CD4-positive, alpha-beta T cell treated with Interleukin-1 beta for 1 hour (primary cell): ENCODE results near the gene PLA2G4F.
A peak's percentile ranks its signal among the peaks of the same experiment; 100 is the strongest.

Source experiments
- DNase-seq, 2 donors: peaks; one replicate each; pipeline ENCODE4 v3.0.0-alpha.2; 2020 to 2022

PLA2G4F gene

DNA sequence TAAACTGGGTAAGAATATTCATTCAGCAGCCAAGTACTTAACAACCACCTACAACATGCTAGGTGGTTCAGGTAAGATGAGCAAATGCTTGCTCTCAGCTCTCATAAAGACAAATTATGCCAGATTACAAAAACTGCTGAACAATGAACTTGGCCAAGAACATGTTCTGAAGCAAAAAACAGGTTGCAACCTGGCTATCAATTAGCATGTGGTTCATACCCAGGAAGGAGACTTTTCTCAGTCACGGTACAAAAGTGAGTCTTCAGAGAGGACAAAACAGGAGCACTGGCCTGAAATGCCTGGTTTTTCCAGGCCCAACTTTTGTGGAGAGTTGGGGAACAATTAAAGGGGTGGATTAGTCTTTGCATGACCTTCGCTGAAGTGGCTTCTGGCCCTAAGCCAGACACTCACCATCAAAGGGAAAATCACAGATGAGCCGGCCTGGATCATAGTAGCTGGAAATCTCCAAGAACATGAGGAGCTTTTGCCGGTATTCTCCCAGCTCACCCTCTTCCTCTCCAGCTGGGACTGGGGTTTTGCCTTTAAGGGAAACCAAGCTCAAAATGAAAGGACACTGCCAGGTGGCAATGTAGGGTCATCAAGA is 7.6 kb upstream of the PLA2G4F start:
- DNase-seq: no peak

DNA sequence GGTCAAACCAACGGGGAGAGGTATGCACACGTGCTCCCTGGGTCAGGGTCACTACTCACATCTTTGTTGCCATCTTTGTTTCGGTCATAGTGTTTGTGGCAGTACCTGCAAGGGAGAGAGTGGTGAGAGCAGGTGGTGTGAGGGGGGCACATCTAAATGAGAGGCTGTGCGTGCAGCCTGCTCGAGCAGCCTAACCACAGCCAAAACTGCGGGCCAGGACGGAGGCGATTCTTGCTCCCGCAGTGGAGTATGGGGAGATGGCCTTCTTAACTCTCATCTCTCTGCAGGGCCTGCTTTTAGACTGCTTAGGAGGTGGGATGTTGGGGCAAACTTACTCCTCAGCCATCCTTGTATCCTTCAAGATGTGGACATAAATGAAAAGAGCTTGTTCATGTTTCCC is 6.9 kb upstream of the PLA2G4F start:
- DNase-seq: no peak

DNA sequence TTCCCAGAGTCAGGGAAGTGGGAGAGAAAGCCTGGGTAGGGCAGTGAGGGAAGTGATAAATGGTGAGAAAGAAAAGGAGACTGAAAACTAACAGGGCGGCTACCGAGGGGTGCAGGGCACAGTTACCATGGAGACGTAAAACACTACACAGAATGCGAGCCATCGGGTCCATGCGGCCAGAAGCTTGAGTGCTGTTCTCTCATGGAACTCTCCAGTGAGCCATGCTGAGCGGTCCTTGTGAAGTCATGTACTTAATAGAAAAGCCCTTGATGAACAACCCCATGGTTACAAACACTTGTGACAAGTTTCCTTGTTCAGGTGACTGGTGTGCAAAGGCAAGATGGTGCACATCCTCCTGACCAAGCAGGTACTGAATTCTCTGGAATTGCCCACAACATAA is 3.7 kb upstream of the PLA2G4F start:
- no peak for DNase-seq

DNA sequence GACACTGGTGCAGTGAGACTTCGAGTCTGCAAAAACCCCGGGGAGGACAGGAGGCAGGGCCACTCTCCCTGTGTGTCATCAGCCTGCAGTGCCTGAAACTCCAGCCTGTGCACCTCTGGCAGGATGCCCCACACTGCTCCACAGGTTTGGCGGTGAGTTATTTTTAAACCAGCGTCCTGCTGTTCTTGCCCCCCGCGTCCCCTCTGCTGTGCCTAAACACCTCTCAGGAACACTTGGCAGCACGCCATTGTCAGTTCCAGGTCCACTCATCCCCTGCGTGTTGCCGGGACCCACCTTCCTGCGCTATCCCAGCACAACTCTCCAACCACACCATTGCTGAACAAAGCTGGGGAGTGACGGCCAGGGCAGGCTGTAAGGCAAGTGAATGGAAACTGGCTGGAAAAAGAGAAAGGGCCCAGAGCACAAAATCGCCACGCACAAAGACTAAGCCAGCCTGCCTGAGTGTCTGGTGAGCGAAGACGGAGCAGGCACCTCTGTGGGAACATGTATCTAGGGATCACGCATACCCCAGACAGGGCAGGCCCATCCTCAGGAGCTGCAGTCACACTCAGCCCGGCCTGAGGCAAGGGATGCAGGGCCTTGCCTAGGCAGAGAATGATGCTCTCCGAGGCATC is 3.1 kb upstream of the PLA2G4F start:
- DNase-seq: no peak

DNA sequence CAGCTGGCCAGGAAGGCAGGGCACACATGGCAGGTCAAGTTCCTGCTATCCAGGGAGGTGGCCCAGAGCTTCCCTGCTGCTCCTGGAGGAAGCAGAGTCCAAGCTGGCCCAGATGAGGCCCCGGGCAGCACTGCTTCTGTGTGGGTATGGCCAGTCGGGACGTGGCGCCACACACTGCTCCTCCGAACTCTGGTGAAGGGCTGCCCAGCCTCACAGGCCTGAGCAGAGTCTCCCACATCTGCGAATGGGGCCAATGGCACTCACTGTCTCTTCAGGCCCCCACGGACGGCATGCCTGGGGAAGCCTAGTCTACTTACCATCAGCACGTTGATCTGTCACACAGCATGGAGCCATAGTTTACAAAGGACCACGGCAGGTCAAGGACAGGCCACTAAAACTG is 2.5 kb upstream of the PLA2G4F start:
- no peak for DNase-seq

DNA sequence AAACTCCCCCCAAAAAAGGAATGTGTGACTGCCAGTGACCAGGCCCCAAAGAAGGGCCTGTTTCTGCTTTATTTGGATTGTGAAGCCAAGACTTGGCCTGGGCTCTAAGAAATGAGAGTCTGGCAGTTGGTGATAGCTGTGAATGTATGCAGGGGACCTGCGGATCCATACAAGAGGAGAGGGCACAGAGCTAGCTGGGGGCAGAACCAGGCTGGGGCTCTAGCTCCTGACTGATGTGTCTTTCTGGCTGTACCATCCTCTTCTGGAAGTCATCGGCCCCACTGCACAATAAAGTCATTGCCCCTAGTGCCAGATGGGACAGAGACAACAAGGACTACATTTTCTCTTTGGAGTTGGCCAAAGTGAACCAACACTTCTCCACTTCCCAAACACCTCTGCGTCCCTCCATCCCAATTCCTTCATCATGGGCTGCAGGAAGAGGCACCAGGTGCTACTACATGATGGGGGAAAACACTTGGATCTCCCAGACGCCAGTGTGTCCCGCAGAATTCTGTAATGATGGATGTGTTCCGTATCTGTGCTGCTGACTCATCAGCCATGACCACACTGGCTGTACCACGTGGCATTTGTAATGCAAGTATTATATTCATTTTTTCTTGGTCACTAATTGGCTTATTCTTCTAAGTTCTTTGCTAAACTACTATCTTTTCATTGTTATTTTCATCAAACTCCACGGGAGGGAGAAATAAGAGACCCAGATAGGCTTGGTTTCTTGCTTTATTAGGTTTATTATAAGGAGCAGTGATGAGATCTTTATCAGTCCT is 1.7 kb upstream of the PLA2G4F start:
- DNase-seq: peak in 1 of 2 donors; percentile 18

DNA sequence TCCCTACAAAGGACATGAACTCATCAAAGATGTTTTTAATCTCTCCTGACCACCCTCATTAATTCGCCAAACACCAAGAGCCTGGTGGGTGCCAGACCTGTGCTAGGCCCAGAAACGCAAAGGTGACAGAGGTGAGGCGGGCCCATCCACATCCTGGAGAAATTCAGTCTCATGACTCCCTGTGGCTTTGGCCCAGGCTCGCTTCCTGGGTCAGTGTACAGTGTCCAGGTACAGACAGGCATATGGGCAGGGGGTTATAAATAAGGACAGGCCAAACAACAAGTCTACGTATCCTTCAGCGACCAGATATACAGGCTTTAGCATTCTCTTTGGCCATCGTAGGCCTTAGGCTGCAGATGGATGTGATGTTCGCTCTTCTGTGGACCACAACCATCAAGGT is 945 bp upstream of the PLA2G4F start:
- DNase-seq: no peak

DNA sequence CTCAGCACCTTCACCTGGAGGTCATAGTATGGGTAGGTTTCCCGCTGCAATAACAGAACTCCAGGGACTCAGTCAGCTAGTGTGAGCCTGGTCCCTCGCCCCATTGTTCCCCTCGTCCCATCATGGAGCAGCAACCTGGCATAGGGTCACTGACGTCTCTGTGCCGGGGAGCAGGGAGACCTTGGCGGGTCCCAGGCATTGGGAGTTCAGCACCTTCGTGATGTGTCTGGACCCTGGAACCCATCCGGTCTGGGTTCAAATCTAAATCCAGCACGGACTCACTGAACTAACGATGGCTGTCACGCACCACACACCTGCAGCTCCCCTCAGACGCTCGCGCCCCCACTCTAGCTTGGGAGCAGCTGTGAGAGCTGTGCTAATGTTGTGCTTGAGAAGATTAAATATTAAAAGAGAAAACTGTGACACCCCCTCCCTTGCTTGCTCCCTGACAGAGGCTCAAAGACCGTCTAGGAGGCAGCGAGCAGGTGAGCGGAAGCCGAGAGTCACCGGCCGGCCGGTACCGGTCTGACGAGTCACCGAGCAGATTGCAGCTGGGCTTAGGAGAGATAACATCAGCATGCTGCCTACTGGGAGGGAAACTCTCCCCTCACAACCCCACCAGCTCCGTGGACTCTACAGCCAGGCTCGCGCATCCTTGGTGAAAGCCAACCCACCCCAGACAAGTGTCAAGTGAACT is 742 bp downstream of the PLA2G4F start:
- no peak for DNase-seq

DNA sequence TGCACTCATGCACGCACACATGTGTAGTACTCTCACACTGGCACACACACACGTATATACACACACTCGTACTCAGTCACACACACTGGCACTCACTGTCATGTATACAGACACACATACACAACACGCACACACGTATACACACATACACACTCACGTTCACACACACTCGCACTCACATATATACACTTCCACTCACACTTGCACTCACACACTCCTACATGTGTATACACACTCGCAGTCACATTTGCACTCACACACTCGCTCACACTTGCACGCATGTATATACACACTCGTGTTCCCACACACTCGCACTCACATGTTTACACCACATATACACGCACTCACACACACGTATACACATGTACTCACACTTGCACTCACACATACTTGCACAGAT is 1.5 kb downstream of the PLA2G4F start:
- no peak for DNase-seq

DNA sequence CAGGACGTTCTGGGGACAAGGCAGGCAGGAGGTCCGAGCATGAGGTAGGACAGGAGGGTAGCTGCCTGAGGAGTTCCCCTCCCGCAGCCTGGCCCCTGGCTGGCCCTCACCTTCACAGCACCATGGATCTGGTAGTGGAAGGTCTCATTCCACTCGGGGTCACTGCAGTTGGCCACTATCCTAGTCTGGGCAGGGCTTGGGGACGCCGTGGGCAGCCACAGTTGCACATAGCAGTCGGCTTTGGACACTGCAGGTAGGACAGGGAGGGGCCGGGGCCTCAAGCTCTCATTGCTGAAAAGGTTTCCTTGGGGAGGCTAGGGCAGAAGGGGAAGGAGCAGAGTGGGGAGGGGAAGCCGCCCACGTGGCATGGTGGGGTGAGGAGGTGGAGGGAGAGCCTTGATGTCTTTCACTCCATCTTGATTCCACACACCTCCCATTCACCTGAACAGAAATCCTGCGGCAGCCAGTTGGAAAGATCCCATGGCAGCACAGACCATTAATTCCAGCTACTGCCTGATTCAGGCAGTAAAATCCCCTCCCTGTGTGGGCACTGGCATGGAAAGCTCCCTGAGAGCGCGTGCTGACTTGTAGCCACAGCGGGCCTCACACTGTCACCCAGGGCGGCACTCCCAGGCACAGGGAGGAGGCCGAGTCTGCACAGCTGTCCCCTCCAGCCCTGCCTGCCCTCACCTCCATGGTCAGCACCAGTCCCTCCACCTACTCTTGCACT is 2.1 kb downstream of the PLA2G4F start:
- DNase-seq: no peak

DNA sequence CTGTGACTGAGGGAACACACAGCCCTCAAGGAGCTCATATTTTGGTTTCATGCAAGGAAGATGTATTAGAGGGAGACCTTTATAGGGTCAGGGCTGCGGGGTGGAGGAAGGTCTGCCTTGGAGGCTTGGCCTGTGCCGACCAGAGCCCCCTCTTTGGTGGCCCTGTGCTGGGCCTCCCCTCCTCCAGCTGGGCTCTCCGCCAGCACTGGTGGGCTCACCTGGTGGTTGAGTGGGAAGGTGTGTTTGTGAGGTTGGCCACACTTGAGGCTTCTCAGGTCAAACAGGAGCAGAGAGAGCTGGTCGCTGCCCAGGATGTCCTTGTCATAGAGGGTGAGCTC is 2.6 kb downstream of the PLA2G4F start:
- no peak for DNase-seq

DNA sequence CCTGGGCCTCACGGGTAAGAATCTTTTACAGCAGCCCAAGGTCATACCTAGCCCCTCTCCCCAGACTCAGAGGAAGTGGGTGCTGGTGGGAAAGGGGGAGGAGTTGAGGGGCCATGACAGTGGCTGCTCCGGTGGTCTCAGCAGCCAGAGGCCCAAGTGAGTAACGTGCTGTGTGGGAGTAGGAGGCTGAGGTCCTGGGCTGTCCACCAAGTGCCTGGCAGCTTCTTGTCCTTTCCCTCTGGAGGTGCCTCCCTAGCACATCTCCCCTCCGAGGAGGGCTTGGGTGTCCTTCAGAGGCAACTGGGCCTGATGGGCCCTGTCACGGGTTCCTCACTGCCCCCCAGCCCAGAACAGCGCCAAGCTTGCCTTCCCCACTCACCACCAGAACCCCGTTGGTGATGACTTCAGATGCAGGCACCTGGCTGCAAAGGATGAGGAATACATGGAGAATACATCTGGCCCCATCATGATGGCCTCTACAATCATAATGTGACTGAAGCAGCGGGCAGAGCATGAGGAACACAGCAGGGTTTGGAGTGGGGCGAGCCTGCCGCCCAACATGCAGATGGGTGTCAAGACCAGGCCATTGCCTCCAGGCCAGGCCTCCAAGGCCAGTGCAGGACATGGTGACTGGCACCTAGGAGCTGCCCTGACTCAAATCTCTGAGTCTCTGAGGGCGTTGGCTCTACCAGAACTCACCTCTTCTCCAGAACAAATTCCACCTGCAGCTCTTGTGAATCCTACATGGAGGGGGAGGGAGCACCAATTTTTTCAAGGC is 3.3 kb downstream of the PLA2G4F start:
- DNase-seq: no peak

DNA sequence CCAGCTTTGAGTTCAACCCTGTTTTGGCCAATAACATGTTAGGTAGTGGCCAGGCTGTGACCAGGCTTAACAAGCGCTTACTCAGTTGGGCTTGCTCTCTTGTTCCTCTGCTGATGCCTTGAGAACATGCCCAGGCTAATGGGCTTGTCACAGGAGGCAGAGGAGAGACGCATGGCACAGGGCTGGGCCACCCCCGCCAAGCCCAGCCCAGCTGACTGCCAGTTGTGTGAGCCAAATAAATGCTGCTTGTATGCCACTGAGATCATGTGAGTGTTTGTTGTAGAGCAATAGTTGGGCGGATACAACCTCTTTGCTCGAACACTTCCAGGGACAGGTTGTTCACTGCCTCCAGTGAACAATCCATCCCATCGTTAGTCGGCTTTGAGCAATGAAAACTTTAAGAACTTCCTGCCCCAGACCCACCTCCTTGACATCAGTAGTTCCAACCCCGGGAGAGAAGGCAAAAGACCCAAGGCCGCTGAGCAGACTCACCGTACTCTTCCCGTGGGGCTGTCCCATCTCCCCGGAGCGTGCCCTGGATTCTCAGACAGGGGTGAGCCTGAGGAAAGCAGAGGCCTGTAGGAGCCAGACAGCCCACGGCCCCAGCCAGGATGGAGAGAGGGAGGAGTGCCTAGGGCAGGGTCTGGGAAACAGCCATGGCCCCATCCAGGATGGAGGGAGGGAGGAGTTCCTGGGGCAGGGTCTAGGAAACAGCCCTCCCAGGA is 4.1 kb downstream of the PLA2G4F start:
- DNase-seq: peak in 1 of 2 donors; percentile 13

DNA sequence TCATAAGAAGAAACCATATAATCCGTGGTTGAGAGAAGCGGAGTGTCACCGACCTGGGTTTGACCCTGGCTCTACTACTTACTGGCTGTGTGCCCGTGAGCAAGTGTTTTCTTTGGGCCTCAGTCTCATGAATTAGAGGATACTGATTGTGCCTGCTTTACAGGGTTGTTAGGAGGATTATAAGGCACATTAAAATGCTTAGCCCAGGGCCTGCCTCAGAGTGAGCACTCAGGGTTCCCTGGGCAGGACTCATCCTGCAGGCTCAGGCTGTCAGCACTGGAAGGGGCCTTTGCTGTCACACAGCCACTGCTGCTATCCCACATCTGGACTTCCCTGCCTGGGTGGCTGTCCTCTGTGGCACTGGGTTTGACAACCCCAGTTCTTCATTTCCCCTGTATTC is 4.7 kb downstream of the PLA2G4F start:
- no peak for DNase-seq

DNA sequence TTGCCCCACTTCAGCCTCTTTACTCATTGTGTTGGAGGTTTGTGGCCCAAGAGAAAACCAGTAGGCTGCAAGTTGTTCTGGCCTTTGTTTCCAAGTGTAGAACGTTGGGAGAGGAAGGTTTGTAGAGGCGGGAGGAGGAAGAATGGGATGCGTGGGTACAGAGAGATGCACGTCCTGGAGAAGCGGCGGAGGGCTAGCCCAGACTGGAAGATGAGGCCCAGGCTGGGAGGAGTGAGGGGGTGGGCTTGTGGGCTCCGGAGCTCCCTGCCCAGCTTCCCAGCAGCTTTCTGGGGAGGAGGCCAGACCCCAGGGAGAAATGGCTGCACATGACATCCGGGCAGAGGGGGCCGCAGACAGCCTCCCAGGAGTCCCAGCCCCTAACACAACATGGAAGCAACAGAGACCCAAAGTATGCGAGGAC is 5.3 kb downstream of the PLA2G4F start:
- no peak for DNase-seq

DNA sequence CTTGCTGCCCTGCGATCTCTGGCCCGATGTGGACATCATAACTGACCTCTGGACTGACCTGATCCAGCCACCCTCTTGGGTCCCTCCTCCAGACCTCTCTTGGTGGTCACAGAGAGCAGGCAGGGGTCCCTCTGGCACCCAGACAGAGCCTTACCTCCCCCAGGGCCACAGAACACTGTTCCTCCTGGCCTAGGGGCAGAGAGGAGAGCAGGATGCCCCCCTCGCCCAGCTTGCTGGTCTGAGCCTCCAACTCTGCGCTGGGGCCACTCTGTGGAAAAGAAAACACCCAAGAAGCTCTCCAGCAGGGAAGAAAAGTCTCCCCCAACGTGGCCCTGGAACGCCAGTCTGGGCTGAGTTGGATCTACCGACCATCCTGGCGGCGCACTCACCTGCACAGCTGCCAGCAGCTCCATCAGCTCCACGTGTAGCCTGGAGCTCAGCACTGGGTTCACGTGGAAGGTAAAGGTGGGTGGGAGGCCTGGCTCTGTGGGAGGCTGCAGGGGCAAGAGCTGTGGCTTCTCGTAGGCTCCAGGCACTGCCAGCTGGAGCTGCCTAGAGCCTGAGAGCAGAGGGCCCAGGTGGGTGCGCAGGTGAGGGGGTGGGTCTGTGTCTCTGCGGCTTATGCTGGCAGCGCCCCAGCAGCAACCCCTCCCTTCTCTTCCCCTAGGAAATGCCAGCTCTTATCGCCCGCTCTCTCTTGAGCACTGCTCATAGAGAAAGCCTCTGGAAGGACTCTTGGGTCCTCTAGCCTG is 6.0 kb downstream of the PLA2G4F start:
- no peak for DNase-seq

DNA sequence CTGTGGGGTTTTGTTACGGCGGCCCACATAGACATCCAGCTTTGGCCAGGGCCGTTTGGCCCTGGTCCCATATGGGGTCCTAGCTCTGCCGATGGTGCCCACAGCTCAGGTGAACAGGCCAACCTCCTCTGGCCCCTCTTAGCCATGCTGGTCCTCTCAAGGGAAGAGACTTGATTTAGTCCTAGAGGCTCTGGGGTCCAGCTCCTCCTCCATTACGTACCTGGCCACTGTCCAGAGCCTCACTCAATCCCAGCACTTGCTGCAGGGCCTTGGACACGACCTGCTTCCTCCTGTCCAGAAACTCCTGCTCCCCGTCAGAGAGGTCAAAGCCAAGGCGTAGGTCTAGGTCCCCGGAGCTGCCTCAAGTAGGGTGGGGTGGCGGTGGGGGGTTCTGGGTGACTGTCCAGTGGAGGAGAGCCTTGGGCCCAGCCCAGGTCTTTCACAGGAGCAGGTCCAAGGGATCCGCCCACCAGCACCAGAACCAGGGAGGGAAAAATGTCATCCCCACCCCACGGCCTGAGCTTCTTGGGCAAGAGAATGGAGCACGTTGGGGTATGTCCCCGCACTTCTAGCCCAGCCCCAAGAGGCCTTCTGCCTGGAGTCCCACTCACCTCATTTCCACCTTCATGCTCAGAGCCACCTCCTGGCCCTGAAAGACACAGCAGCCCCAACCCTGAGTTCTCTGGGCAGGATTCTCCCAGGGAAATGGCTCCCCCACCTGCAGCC is 6.8 kb downstream of the PLA2G4F start:
- DNase-seq: no peak

DNA sequence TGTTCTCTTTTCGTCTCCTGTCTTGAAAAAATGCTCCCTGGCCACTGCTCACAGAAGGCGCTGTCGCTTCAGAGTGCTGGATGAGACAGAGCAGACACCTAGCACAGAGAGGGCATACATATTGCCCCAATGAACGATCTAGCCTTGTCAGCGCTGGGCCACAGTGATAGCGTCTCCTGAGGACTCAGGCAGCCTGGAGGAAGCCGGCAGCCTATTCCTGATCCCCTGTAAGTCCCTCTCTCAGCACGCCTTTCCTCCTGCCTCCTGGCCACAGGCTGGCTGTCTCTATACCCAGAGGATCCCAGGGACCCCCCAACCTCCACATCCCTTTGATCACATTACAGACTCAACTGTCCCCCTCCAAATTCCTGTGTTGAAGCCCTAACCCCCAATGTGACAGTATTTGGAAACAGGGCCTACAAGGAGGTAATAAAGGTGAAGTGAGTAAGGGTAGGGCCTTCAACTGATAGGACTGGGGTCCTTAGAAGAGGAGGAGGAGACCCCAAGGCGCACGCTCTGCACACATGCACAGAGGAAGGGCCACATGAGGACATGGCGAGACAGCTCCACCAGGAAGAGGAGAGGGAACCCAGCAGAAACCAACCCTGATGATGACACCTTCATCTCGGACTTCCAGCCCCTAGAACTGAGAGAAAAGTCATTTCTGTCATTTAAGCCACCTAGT is 7.5 kb downstream of the PLA2G4F start:
- DNase-seq: no peak

DNA sequence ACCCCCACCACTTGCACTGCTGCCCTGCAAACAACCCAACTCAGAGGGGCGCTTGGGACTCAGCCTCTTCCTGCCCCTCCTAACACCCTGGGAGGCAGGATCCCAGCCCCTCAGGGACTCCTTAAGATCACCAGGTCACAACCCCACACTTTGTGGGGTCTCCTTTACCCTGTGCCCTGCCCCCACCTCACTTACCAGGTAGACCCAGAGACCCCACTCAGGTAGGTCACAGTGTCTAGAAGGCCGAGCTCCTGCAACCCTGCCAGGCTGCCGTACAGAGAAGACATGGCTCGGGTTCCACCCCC is 9.1 kb downstream of the PLA2G4F start:
- DNase-seq: no peak
